Smooth muscle cell (in vitro differentiated cells): ENCODE results near the gene PAX5. TPM values are rescaled to one million over a fixed set of nuclear protein-coding genes. Genes with fewer than 3 reads are reported as not detected.

Experiments
- DNase-seq: peaks from one replicate; lab custom pipeline; 2025; ENCODE audit not compliant: unreplicated experiment; lab: John Stamatoyannopoulos, UW
- H2AFZ ChIP-seq: fragments of 200-600 bp; sonication (generic); 2 replicates; pipeline ENCODE4 v1.6.0; 2016; ENCODE audit warnings: antibody characterized with exemption, low read depth, mild to moderate bottlenecking
- H3F3A ChIP-seq: fragments of 200-600 bp; sonication (generic); 2 replicates; pipeline ENCODE4 v1.6.0; 2017; ENCODE audit warnings: antibody characterized with exemption, low read depth
- H3K27ac ChIP-seq: fragments of 200-600 bp; sonication (generic); 2 replicates; pipeline ENCODE4 v1.5.1; 2016; ENCODE audit warnings: low read depth, mild to moderate bottlenecking
- H3K27me3 ChIP-seq: fragments of 200-600 bp; sonication (generic); 2 replicates; pipeline ENCODE4 v1.6.1; 2016; ENCODE audit warnings: low read depth, mild to moderate bottlenecking
- H3K36me3 ChIP-seq: fragments of 200-600 bp; sonication (generic); 2 replicates; pipeline ENCODE4 v1.5.1; 2016; ENCODE audit warnings: low read depth
- H3K4me1 ChIP-seq: fragments of 200-600 bp; sonication (generic); 2 replicates; pipeline ENCODE4 v1.5.1; 2016; ENCODE audit warnings: low read depth
- H3K4me2 ChIP-seq: fragments of 200-600 bp; sonication (generic); 2 replicates; pipeline ENCODE4 v1.6.0; 2016; ENCODE audit warnings: mild to moderate bottlenecking
- H3K4me3 ChIP-seq: fragments of 200-600 bp; sonication (generic); 2 replicates; pipeline ENCODE4 v1.5.1; 2016; ENCODE audit warnings: mild to moderate bottlenecking
- H3K79me2 ChIP-seq: fragments of 200-600 bp; sonication (generic); 2 replicates; pipeline ENCODE4 v1.6.0; 2016; ENCODE audit warnings: low read depth, mild to moderate bottlenecking
- H3K9ac ChIP-seq: fragments of 200-600 bp; sonication (generic); 2 replicates; pipeline ENCODE4 v1.6.0; 2016; ENCODE audit warnings: low read depth
- H3K9me3 ChIP-seq: fragments of 200-600 bp; sonication (generic); replicated peaks from 2 replicates; pipeline ENCODE4 v1.5.1; 2016; ENCODE audit warnings: low read depth
- H4K20me1 ChIP-seq: fragments of 200-600 bp; sonication (generic); 2 replicates; pipeline ENCODE4 v1.6.0; 2016; ENCODE audit warnings: low read depth
- CTCF ChIP-seq: fragments of 200-600 bp; sonication (generic); IDR thresholded peaks from 2 replicates; pipeline ENCODE4 v1.5.1; 2017; ENCODE audit warnings: borderline replicate concordance, mild to moderate bottlenecking, antibody characterized with exemption; ENCODE audit not compliant: insufficient read depth, poor library complexity, severe bottlenecking
- WGBS: methylation state at CpG from one replicate; pipeline ENCODE4 v1.1.7; 2016; ENCODE audit warnings: low lambda C conversion rate; 5-methylcytosine and 5-hydroxymethylcytosine counted together
- polyA plus RNA-seq: library from polyadenylated mRNA; unstranded; fragments of >200 nt; fragmentation: Nextera tagmentation; extraction: Ambion mirVana; gene quantifications from 2 replicates; pipeline ENCODE4 v1.2.1, GENCODE V29; 2016
- total RNA-seq: library from RNA; depleted of rRNA; stranded (reverse); fragments of >200 nt; gene quantifications from 2 replicates; pipeline ENCODE4 v1.2.3, GENCODE V29; 2014

Gene PAX5
- total and polyA plus RNA-seq, 2 experiments from 2014 or later, result 0.09 TPM; not detected in 1

GRCh38 chr9:37002413-37003217 is 31.5 kb downstream of the PAX5 start:
- H3K4me3 ChIP-seq, result no peak overlapping the region
- no peak for TF ChIP-seq CTCF
- no peaks in the 10 kb centered on the region for H3K36me3 ChIP-seq
- H3K27me3 ChIP-seq, result peaks cover 86% of the 10 kb centered on the region
- no peaks in the 10 kb centered on the region for H3F3A ChIP-seq
- no peak overlapping the region for H2AFZ ChIP-seq
- H3K9ac ChIP-seq, result no peak overlapping the region
- no peak for DNase-seq
- no peaks in the 10 kb centered on the region for H4K20me1 ChIP-seq
- peak overlapping the region; percentile 40 for H3K4me2 ChIP-seq
- H3K4me1 ChIP-seq, result peaks cover under 1% of the 10 kb centered on the region
- H3K27ac ChIP-seq, result no peak overlapping the region
- H3K79me2 ChIP-seq, result no peaks in the 10 kb centered on the region
- H3K9me3 ChIP-seq, result no peaks in the 10 kb centered on the region
- 13% methylated on average over 36 of the region's 62 CpGs for WGBS

DNA sequence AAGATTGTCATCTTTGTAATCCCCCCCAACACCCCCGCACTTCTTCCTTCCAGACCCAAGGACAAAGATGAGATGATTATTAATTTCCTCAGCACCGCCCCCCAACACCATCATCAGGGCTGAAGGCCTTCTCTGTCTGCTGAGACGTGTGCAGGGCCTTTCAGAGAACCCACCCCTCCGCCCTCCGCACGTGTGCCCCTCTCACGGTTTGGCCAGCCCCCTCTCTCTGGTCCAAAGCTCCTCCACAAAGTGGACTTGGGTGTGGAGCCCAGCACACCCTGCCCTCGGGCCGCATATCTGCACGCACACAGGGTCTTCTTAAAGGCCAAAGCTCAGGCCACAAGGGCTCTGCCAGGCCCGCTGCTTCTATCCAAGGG is 32.0 kb downstream of the PAX5 start:
- no peaks in the 10 kb centered on the region for H3K79me2 ChIP-seq
- DNase-seq, result no peak
- peaks cover 7% of the 10 kb centered on the region for H3K4me1 ChIP-seq
- H3K4me3 ChIP-seq, result no peak overlapping the region
- no peak overlapping the region for H3K9ac ChIP-seq
- H3K36me3 ChIP-seq, result no peaks in the 10 kb centered on the region
- no peak overlapping the region for H3K4me2 ChIP-seq
- H3K27me3 ChIP-seq, result peaks cover 80% of the 10 kb centered on the region
- H2AFZ ChIP-seq, result no peak overlapping the region
- H3K9me3 ChIP-seq, result no peaks in the 10 kb centered on the region
- no peak overlapping the region for H3K27ac ChIP-seq
- WGBS, result 69% methylated on average over 11 of the region's 11 CpGs
- no peak for TF ChIP-seq CTCF
- no peaks in the 10 kb centered on the region for H4K20me1 ChIP-seq
- no peaks in the 10 kb centered on the region for H3F3A ChIP-seq

DNA sequence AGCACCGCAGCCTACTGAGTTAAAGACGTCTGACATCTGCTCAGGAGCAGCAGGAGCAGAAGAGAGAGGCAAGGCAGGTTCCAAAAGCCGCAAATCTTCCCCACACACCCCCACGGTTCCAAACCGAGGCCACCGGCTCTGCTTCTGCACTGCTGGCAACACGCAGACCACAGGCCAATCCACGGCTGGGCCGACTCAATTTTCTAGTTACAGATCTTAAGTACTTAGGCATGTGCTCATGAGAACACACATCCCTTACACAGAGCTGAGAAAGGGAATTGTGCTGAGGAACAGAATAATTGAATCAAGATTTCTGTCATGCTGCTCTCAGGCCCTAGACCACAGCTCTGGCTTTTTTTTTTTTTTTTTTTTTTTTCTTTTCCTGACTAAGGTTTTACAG is 32.6 kb downstream of the PAX5 start:
- no peaks in the 10 kb centered on the region for H3K9me3 ChIP-seq

More for the DNA sequence above, 32.6 kb downstream of the PAX5 start:
- H3K27me3 ChIP-seq, result peaks cover 74% of the 10 kb centered on the region
- H2AFZ ChIP-seq, result no peak overlapping the region
- DNase-seq, result no peak
- no peaks in the 10 kb centered on the region for H3F3A ChIP-seq
- H4K20me1 ChIP-seq, result no peaks in the 10 kb centered on the region
- no peak overlapping the region for H3K4me2 ChIP-seq
- peaks cover 9% of the 10 kb centered on the region for H3K4me1 ChIP-seq
- no peaks in the 10 kb centered on the region for H3K36me3 ChIP-seq
- TF ChIP-seq CTCF, result no peak
- no peak overlapping the region for H3K27ac ChIP-seq
- WGBS, result 62% methylated on average over 9 of the region's 9 CpGs
- H3K79me2 ChIP-seq, result no peaks in the 10 kb centered on the region
- H3K9ac ChIP-seq, result no peak overlapping the region
- H3K4me3 ChIP-seq, result no peak overlapping the region
